Measurements from ENCODE around the gene G0S2.
"Not testable (repeated sequence)": the region's sequence is repeated elsewhere in the genome, so short reads cannot be mapped to it uniquely, and the experiment has no call there.

DNA sequence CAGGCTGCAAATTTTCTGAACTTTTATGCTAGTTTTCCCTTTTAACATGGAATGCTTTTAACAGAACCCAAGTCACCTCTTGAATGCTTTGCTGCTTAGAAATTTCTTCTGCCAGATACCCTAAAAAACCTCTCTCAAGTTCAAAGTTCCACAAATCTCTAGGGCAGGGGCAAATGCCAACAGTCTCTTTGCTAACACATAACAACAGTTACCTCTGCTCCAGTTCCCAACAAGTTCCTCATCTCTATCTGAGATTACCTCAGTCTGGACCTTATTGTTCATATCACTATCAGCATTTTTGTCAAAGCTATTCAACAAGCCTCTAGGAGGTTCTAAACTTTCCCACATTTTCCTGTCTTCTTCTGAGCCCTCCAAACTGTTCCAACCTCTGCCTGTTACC is 25.5 kb downstream of the G0S2 start:
- TF ChIP-seq, protein P1, sequence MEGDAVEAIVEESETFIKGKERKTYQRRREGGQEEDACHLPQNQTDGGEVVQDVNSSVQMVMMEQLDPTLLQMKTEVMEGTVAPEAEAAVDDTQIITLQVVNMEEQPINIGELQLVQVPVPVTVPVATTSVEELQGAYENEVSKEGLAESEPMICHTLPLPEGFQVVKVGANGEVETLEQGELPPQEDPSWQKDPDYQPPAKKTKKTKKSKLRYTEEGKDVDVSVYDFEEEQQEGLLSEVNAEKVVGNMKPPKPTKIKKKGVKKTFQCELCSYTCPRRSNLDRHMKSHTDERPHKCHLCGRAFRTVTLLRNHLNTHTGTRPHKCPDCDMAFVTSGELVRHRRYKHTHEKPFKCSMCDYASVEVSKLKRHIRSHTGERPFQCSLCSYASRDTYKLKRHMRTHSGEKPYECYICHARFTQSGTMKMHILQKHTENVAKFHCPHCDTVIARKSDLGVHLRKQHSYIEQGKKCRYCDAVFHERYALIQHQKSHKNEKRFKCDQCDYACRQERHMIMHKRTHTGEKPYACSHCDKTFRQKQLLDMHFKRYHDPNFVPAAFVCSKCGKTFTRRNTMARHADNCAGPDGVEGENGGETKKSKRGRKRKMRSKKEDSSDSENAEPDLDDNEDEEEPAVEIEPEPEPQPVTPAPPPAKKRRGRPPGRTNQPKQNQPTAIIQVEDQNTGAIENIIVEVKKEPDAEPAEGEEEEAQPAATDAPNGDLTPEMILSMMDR (conservative IDR thresholded peaks at IDR 0.05; ENCODE audit: low read depth, low read length): not testable (repeated sequence)
- not testable (repeated sequence) for TF ChIP-seq EZH2 (IDR thresholded peaks at IDR 0.05; ENCODE audit: low read length, unreplicated experiment); EZH2phosphoT487 (IDR thresholded peaks at IDR 0.05; ENCODE audit: borderline replicate concordance, low read length)

Data from PC-3 (cell line).